Uterus (tissue), 4 donors: Measurements from ENCODE around the gene GPR142. TPM values are rescaled to one million over a fixed set of nuclear protein-coding genes. Genes with fewer than 3 reads are reported as not detected.

Experiments
- DNase-seq, 2 donors: peaks; one replicate each; pipeline ENCODE4 v3.0.0-alpha.2; 2019 to 2020
- H3K27ac ChIP-seq, 2 donors: fragments of 200-600 bp; sonication (generic); 1 replicate in 1 of 2; 2 replicates in 1 of 2; pipeline ENCODE4 v1.5.1; 2016 to 2018
- H3K27me3 ChIP-seq, 2 donors: fragments of 200-600 bp; sonication (generic); one replicate each; pipeline ENCODE4 v1.5.1; 2018 to 2019; ENCODE audit warnings: control low read depth in 1 of 2
- H3K36me3 ChIP-seq, 2 donors: fragments of 200-600 bp; sonication (generic); one replicate each; pipeline ENCODE4 v1.5.1; 2019; ENCODE audit warnings: control low read depth in 1 of 2
- H3K4me1 ChIP-seq, 2 donors: fragments of 200-600 bp; sonication (generic); one replicate each; pipeline ENCODE4 v1.5.1; 2018 to 2019; ENCODE audit warnings: control low read depth in 1 of 2
- H3K4me3 ChIP-seq, 2 donors: fragments of 200-600 bp; sonication (generic); 1 replicate in 1 of 2; 2 replicates in 1 of 2; pipeline ENCODE4 v1.5.1; 2018 to 2019; ENCODE audit warnings: mild to moderate bottlenecking in 1 of 2
- H3K9me3 ChIP-seq, 2 donors: fragments of 200-600 bp; sonication (generic); one replicate each; pipeline ENCODE4 v1.5.1; 2019; ENCODE audit warnings: control low read depth in 1 of 2
- CTCF ChIP-seq, 4 experiments: fragments of 200-600 bp in 2 of 4; fragments of 450-650 bp in 2 of 4; sonication (generic) in 2 of 4; IDR thresholded peaks; one replicate each; pipeline ENCODE4 v1.5.1; 2016 to 2019; ENCODE audit warnings: antibody characterized with exemption in 4 of 4, mild to moderate bottlenecking in 2 of 4, moderate library complexity in 1 of 4
- POLR2A ChIP-seq, 2 donors: fragments of 450-650 bp; IDR thresholded peaks; one replicate each; pipeline ENCODE4 v1.6.1; 2016; ENCODE audit warnings: antibody characterized with exemption in 2 of 2, mild to moderate bottlenecking in 1 of 2, moderate library complexity in 1 of 2
- intact Hi-C: fragments of 100-400 bp; cut with DNase I; formaldehyde crosslinking; loops from one replicate; pipeline ENCODE4 v1.15.1; 2023; ENCODE audit warnings: low total_unique reads
- total RNA-seq, 4 donors: library from RNA; depleted of rRNA in 3 of 4; stranded (reverse); fragments of >200 nt in 3 of 4; gene quantifications; one replicate each; pipeline versions ENCODE4 v1.1.0 to v1.2.4, GENCODE V29; 2014 to 2023
- donor health status: DM: yes; HTN: yes; CAD: no.

The GPR142 gene
- total RNA-seq, 4 donors from 2014 or later: 0.73 TPM; not detected in 3

- H3K4me3 ChIP-seq: no peak overlapping the region
- no peaks in the 10 kb centered on the region for H3K4me1 ChIP-seq
- TF ChIP-seq CTCF (IDR thresholded peaks at IDR 0.05): no peak
- TF ChIP-seq POLR2A (IDR thresholded peaks at IDR 0.05): no peak
- no peaks in the 10 kb centered on the region for H3K36me3 ChIP-seq
- no peaks in the 10 kb centered on the region for H3K27me3 ChIP-seq
- H3K27ac ChIP-seq: no peak overlapping the region
- DNase-seq: no peak
- no peaks in the 10 kb centered on the region for H3K9me3 ChIP-seq
- intact Hi-C loops: no loop called here
Observed at GRCh38 chr17:74332763-74333283, 34.5 kb upstream of the GPR142 start.

GRCh38 chr17:74334393-74335039 is 32.8 kb upstream of the GPR142 start:
- Histone ChIP-seq H3K36me3 (no peaks in the 10 kb centered on the region), H3K9me3 (no peaks in the 10 kb centered on the region), H3K27ac (no peak overlapping the region), H3K4me1 (no peaks in the 10 kb centered on the region), H3K4me3 (no peak overlapping the region), H3K27me3 (no peaks in the 10 kb centered on the region)
- no peak for DNase-seq
- intact Hi-C loops: no loop called here
- TF ChIP-seq CTCF (IDR thresholded peaks at IDR 0.05) (no peak), POLR2A (IDR thresholded peaks at IDR 0.05) (no peak)

GRCh38 chr17:74335529-74336062 is 31.7 kb upstream of the GPR142 start:
- DNase-seq: no peak
- Histone ChIP-seq H3K27ac (no peak overlapping the region), H3K4me1 (no peaks in the 10 kb centered on the region), H3K27me3 (no peaks in the 10 kb centered on the region), H3K36me3 (no peaks in the 10 kb centered on the region), H3K4me3 (no peak overlapping the region), H3K9me3 (no peaks in the 10 kb centered on the region)
- intact Hi-C loops: no loop called here
- no peak for TF ChIP-seq CTCF (IDR thresholded peaks at IDR 0.05)
- TF ChIP-seq POLR2A (IDR thresholded peaks at IDR 0.05): no peak

GRCh38 chr17:74336307-74336706 is 31.0 kb upstream of the GPR142 start:
- Histone ChIP-seq H3K27ac (no peak overlapping the region), H3K36me3 (no peaks in the 10 kb centered on the region), H3K4me1 (no peaks in the 10 kb centered on the region), H3K27me3 (no peaks in the 10 kb centered on the region), H3K9me3 (no peaks in the 10 kb centered on the region), H3K4me3 (no peak overlapping the region)
- TF ChIP-seq CTCF (IDR thresholded peaks at IDR 0.05) (no peak), POLR2A (IDR thresholded peaks at IDR 0.05) (no peak)
- intact Hi-C loops: no loop called here
- DNase-seq: no peak

DNA sequence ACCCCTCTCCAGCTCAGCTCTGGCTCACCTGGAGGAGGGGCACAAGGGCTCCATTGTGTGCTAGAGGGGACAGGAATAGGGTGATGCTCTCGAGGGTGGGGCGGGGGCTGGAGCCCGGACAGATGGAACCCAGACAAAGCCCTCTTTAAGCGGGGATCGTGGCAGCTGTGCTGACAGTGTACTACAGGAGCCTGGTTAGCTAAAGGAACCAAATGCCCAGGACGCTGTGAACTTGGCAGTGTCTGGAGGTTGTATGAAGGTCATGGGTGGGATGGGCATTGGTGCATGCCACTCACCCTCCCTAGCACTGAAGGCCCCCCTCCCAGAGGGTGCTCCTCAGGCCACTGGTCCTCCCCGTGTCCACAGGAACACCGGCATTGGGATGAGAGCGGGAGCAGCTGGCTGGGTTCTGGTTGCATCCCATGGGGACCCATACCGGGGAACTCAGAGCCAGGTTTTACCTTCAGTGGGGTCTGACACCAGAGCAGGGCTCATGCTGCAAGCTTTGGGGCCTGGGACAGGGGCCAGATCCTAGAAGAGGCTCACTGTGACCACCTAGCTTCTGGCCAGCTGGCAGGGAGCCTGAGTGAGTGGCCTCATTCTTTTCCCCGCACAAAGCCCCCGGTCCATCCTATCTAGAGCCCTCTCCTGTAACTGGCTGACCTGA is 29.3 kb upstream of the GPR142 start:
- no peaks in the 10 kb centered on the region for H3K4me1 ChIP-seq
- H3K27ac ChIP-seq: no peak overlapping the region
- TF ChIP-seq POLR2A (IDR thresholded peaks at IDR 0.05): no peak
- no peak for TF ChIP-seq CTCF (IDR thresholded peaks at IDR 0.05)
- H3K27me3 ChIP-seq: no peaks in the 10 kb centered on the region
- no peak overlapping the region for H3K4me3 ChIP-seq
- intact Hi-C loops: no loop called here
- H3K36me3 ChIP-seq: no peaks in the 10 kb centered on the region
- no peaks in the 10 kb centered on the region for H3K9me3 ChIP-seq
- no peak for DNase-seq
